Measurements from ENCODE around the gene DHFR.
"Not testable (repeated sequence)": the region's sequence is repeated elsewhere in the genome, so short reads cannot be mapped to it uniquely, and the experiment has no call there.

The DHFR gene

GRCh38 chr5:80592105-80592504 is 62.7 kb downstream of the DHFR start:
- DNase-seq: no peak

DNA sequence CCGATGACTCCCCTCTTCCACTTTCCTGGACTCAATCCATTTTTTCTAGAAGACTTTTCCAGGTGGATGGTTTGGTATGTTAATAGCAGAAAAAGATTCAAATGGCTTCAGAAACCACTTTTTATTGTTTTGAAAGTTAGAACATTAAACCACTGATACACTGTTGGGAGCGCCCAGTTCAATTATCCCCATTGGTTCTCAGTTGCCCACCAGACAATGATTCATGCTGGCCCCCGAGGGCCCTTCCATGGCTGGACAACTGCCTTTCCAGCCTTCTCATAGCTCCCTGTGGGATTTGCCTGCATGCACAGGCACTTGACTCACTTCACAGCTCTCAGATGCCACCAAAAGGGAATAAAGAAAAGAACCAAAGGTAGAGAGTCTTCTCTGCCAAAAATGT is 63.4 kb downstream of the DHFR start:
- no peak for DNase-seq

DNA sequence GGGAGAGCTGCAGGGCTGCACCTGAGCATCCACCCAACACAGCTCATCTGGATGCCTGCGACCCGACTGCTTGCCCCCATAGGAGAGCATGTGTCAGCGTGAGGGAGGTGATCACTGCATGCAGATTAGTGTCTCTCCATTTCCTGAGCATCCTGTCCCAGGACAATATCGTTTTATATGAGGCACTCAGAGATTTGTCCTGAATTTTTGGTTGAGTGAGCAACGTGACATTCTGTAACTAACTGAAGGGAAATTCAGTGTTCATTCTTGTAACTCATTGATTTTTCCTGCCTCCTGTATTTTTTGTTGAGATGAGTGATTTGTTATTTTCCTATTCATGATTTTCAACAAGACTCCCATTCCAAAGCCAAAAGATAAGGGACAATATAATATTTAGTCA is 64.0 kb downstream of the DHFR start:
- no peak for DNase-seq

- no peak for DNase-seq
Observed at GRCh38 chr5:80588858-80589540, 65.8 kb downstream of the DHFR start.

DNA sequence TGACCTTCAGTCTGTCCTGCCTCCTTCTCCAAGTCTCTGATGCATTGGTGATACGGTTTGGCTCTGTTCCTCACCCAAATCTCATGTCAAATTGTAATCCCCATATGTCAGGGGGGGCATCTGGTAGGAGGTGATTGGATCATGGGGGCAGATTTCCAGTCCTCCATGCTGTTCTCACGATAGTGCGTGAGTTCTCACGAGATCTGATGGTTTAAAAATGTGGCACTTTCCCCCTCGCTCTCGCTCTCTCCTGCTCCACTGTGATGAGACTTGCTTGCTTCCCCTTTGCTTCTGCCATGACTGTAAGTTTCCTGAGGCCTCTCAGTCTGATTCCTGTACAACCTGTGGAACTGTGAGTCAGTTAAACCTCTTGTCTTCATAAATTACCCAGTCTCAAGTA is 70.0 kb downstream of the DHFR start:
- no peak for DNase-seq

DNA sequence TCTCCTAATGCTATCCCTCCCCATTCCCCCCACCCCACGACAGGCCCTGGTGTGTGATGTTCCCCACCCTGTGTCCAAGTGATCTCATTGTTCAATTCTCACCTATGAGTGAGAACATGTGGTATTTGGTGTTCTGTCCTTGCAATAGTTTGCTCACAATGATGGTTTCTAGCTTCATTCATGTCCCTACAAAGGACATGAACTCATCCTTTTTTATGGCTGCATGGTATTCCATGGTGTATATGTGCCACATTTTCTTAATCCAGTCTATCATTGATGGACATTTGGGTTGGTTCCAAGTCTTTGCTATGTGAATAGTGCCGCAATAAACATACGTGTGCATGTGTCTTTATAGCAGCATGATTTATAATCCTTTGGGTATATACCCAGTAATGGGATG is 74.5 kb downstream of the DHFR start:
- DNase-seq: not testable (repeated sequence)

GRCh38 chr5:80579050-80579449 is 75.7 kb downstream of the DHFR start:
- no peak for DNase-seq

- DNase-seq: no peak
Observed at GRCh38 chr5:80577707-80578106, 77.1 kb downstream of the DHFR start.

DNA sequence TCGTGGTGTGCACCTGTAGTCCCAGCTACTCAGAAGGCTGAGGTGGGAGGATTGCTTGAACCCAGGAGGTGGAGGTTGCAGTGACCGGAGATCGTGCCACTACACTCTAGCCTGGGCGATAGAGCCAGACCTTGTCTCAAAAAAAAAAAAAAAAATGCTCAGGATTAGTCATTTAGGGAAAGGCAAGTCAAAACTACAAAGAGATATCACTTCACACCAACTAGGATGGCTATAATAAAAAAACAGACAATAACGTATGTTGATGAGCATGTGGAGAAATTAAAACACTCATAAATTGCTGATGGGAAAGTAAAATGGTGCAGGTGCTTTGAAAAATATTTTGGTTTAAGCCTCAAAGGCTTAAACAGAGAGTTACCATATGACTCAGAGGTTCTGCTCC is 78.4 kb downstream of the DHFR start:
- DNase-seq: no peak
